Activated CD8-positive, alpha-beta memory T cell treated with anti-CD3 and anti-CD28 coated beads for 36 hours (primary cell): ENCODE measurements around the gene BRINP1. TPM values are rescaled to one million over a fixed set of nuclear protein-coding genes. Genes with fewer than 3 reads are reported as not detected.

Experiments
- CTCF ChIA-PET: fragments of 350-600 bp; sonication (Branson Sonifier 250); formaldehyde crosslinking; loops from one replicate; lab custom pipeline; 2021; ENCODE audit warnings: antibody characterized with exemption; lab: Charles Lee
- POLR2A ChIA-PET: fragments of 350-600 bp; sonication (Branson Sonifier 250); formaldehyde crosslinking; loops from one replicate; lab custom pipeline; 2021; ENCODE audit warnings: antibody characterized with exemption; lab: Charles Lee
- total RNA-seq, 2 experiments: library from RNA; stranded (reverse); gene quantifications; one replicate each; pipeline ENCODE4 v1.2.3, GENCODE V29; 2021

Gene BRINP1
- total RNA-seq, 2 experiments from 2014 or later: not detected

DNA sequence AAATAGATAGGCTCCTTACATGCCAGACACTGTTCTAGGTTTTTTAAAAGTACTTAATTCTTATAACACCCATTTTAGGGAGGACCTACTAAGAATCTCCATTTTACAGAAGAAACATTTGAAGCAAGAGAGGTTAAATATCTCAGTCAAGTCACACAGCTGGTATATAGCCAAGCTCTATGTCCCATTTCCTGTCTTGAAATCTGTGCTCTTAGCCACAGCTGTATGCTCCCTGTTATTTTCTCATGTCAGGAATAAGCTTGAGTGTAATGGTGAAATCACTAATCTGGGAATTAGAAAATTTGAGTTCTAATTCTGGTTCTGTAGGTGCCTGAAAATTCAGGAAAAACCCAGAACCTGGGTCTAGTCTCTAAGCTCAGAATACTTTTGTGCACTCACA, 208.7 kb downstream of the BRINP1 start:
- CTCF ChIA-PET: no interaction called here
- POLR2A ChIA-PET: no interaction called here

DNA sequence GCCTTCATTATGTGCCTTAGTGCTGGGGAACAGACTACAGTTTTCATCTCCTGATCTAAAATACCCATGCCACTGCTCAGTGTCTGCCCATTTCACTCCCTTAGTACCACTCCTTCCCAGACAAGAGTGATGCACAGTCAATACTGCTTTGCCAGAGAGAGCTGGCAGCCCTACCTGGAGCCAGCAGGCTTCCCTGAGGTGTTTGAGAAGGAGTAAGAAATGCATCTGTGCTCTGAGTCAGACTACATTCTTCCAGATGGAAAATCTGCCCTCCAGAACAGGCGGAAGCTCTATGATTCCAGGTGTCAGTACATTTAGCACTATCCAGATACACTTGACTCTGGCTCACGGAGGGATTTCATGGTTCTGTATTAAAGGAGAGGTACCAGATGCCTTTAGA, 209.8 kb downstream of the BRINP1 start:
- ChIA-PET CTCF (no interaction called here), POLR2A (no interaction called here)

DNA sequence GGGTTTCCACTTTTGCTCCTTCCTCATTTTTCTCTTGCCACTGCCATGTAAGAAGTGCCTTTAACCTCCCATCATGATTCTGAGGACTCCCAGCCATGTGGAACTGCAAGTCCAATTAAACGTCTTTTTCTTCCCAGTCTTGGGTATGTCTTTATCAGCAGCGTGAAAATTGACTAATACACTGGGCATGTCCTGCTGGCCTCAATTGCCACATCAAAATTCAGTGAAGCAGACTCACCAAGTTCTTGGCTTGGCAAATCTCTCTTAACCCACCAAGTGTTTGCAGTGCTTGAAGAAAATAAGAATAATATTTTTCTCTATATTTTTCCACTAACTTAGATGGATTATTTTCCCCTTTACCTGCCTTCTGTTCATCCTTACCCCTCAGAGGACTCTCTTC, 212.0 kb downstream of the BRINP1 start:
- ChIA-PET CTCF (interaction anchor here (0.7 kb wide), 1 partner anchor 9 kb away, joined by 3 read pairs; no protein-coding TSS in a partner anchor), POLR2A (no interaction called here)

DNA sequence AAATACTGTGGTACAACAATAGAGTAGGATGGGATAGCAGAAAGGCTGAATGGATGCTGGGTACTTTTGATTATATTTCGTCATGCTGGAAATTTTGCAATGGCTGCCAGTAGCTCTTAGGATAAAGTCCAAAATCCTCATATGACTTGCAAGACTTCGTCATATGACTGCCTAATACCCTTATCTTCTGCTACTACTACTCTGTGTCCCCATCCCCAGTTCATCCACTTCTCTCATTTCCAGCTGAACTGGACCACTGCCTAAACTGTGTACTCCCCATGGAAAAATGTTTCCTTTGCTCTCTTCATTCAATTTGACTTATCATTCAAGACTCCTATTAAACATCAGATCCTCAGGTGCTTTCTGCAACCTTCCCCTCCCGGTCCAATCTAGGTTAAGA, 212.9 kb downstream of the BRINP1 start:
- CTCF ChIA-PET: no interaction called here

DNA sequence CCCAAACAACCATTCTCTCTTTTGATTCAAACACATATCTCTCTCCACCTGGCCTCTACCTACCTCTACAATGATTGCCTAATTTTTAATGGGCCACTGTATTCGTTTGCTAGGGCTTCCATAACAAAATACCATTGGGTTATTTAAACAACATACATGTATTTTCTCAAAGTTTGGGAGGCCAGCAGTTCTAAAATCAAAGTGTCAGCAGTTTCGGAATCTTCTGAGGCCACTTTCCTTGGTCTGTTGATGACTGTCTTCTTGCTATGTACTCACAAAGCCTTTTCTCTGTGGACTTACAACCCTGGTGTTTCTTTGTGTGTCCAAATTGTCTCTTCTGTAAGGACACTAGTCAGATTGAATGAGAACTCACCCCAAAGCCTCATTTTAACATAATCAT, 214.7 kb downstream of the BRINP1 start:
- ChIA-PET POLR2A (no interaction called here), CTCF (no interaction called here)

More for the DNA sequence above, 212.9 kb downstream of the BRINP1 start:
- POLR2A ChIA-PET: no interaction called here

DNA sequence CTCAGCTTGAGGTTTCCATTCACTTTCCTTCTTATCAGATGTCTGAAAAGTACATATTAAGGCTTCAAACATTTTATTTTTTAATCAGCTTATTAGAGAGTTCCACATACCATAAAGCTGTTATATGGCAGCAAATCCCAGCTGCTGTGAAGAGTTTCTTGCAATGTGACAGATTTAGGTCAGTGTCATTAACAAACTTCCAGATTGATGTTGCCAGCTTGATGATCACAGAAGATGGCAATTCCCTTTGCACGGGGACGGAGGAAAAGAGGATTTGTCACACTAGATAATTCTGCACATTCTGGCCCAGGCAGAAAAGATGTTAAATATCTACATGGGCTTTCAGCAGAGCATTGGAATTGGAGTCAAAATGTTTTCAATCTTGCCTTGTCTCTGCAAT, 215.8 kb downstream of the BRINP1 start:
- CTCF ChIA-PET: no interaction called here

DNA sequence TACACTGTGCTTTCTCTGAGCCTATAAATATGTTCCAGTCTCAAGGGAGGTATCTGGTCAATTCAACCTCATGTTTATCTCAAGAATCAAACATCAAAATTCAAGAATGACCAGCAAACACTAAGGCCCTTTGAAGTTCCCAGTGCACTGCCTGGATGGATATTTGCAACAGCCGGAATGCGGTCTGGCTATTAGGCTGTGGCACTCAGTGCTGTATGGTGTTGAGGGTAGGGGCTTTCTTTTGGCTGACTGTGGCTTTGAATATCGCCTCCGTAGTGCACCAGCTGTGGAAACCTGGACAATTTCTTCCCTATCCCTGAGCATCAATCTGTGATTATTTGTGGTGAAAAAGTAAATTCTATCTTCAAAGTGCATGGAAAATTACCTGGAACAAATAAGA, 220.4 kb downstream of the BRINP1 start:
- ChIA-PET POLR2A (no interaction called here), CTCF (interaction anchor here (0.6 kb wide), 1 partner anchor 9 kb away, joined by 3 read pairs; no protein-coding TSS in a partner anchor)

More for the DNA sequence above, 215.8 kb downstream of the BRINP1 start:
- POLR2A ChIA-PET: no interaction called here

DNA sequence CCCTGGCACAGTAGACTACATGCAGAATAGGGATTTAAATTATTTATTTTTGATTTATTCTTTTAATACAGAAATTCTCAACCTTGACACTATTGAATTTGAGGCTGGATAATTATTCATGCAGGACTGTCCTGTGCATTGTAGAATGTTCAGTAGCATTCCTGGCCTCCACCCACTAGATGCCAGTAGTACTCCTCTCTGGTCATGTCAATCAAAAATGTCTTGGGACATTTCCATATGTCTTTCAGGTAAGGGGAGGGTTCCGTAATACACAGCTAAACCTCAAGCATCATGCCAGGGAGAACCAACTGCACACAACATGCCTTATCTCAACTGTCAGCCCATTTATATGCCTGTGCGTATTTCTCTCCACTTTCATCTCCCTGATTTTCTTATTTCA, 231.8 kb downstream of the BRINP1 start:
- ChIA-PET CTCF (no interaction called here), POLR2A (no interaction called here)

DNA sequence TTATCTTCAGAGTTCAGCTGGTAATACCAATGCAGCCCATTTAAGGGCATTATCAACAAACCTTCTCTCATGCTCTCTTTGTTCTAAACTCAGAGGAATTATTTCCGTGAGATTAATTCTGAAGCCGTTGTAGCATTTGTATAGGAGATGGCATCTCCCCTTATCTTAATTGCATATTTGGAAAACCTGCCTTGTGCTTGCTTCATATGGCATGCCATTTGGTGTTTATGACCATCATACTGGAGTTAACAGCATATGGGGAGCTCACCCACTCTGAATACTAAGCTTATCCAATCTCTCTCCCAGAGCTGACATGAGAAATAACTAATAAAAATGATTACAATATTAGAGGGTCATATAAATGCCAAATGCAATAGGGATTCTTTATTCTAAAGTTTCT, 243.2 kb downstream of the BRINP1 start:
- ChIA-PET POLR2A (no interaction called here), CTCF (no interaction called here)

DNA sequence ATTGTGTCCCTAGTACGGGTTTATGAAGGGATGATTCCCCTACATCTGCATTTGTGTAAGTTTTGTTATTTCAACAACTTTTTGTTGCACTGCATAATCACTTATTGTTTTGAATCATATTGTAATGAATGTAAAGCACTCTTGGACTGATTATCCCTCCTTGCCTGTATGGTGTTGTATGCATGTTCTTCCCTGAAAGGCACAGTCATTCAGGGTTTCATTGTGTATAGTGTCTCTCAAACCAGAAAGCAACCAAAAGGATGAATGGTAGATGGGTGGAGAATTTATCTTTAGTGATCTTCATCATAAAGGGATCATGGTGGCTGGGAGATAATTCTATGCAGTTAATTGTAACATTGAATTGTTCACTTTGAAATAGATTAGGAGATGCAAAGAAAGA, 247.3 kb downstream of the BRINP1 start:
- POLR2A ChIA-PET: no interaction called here
- CTCF ChIA-PET: no interaction called here

DNA sequence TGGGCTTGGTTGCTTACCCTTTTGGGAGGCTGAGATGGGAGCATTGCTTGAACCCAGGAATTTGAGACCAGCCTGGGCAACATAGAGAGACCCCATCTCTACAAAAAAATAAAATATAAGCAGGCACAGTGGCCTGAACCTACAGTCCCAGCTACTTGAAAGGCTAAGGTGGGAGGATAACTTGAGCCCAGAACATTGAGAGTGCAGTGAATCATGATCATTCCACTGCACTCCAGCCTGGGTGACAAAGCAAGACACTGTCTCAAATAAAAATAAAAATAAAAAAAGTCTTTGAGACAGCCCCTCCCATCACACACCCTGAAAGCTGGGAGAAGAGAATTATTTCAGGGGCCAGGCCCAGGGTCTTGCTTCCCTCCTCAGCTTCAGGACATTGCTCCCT, 251.8 kb downstream of the BRINP1 start:
- POLR2A ChIA-PET: no interaction called here
- CTCF ChIA-PET: no interaction called here
